Adipose tissue (tissue), 3 donors: ENCODE measurements around the gene C13orf46. TPM values are rescaled to one million over a fixed set of nuclear protein-coding genes. Genes with fewer than 3 reads are reported as not detected.

Source experiments
- H3K27ac ChIP-seq: one replicate; pipeline ENCODE4 v1.5.1; 2013; ENCODE audit warnings: low read depth, low read length
- WGBS, 3 donors: extraction: QIAGEN DNeasy Blood & Tissue Kit; methylation state at CpG; one replicate each; pipeline ENCODE4 v1.1.7; 2013; 5-methylcytosine and 5-hydroxymethylcytosine counted together
- polyA plus RNA-seq, 3 donors: library from polyadenylated mRNA; stranded (reverse); fragments of 200-250 nt; gene quantifications; one replicate each; pipeline ENCODE4 v1.2.3, GENCODE V29; 2013
- donor health status: healthy with polysubstance abuse.
- donor health status: Bipolar disorder and iron deficiency.
- donor health status: healthy.

Gene C13orf46
- polyA plus RNA-seq, 3 donors = 1.0 to 3.3 (median 1.7) TPM

- WGBS, 3 donors = 95 to 98% (median 97%) methylated on average over 5 of the region's 5 CpGs
- H3K27ac ChIP-seq = no peak overlapping the region
Measured at GRCh38 chr13:113965968-113966884, 7.7 kb downstream of the C13orf46 start.

GRCh38 chr13:113965383-113965874 lies 8.4 kb downstream of the C13orf46 start:
- WGBS, 3 donors = 95 to 97% (median 97%) methylated on average over 2 of the region's 2 CpGs
- H3K27ac ChIP-seq = no peak overlapping the region

DNA sequence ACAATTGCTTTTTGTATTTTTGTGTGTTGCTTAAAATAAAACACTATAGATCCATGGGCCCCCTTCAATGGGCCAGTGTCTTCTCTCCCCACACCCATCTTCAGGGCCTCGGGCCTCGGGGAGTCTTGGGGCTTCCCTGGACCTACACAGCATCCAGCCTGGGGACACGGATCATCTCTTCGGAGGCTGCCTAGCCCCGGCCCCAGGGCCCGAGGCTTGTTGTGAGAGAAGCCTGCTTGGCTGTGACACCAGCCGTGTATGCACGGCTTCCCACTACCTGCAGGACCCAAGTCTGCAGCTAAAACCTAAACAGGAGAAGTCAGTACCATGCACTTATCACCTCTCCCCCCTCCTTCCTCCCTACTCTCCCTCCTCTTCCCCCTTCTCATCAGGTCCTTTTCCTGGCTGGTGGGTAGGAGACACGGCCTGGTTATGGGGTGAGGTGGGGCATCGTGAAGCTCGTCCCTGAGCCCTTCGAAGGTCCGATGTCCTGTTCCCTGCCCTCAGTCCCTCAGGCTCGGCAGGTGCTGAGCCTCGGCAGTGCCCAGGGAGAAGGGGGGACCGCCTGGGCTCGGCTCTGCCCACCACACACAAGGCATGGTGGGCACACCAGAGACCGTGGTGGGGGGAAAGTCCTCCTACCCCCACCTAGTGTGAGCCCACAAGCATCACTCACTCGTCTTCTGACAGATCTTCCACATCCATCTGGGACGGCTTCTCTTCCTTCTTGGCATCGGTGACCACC lies 9.5 kb downstream of the C13orf46 start:
- H3K27ac ChIP-seq = no peak overlapping the region
- WGBS, 3 donors = 91 to 92% (median 92%) methylated on average over 21 of the region's 21 CpGs

GRCh38 chr13:113963376-113963775 lies 10.5 kb downstream of the C13orf46 start:
- WGBS, 3 donors = 93 to 99% (median 97%) methylated on average over 16 of the region's 16 CpGs
- H3K27ac ChIP-seq = no peak overlapping the region

GRCh38 chr13:113962975-113963374 lies 10.9 kb downstream of the C13orf46 start:
- H3K27ac ChIP-seq = no peak overlapping the region
- WGBS, 3 donors = 90 to 95% (median 91%) methylated on average over 16 to 17 of the region's 17 CpGs

- WGBS, 3 donors = 80 to 92% (median 84%) methylated on average over 11 of the region's 11 CpGs
- H3K27ac ChIP-seq = no peak overlapping the region
Measured at GRCh38 chr13:113962386-113962785, 11.5 kb downstream of the C13orf46 start.

DNA sequence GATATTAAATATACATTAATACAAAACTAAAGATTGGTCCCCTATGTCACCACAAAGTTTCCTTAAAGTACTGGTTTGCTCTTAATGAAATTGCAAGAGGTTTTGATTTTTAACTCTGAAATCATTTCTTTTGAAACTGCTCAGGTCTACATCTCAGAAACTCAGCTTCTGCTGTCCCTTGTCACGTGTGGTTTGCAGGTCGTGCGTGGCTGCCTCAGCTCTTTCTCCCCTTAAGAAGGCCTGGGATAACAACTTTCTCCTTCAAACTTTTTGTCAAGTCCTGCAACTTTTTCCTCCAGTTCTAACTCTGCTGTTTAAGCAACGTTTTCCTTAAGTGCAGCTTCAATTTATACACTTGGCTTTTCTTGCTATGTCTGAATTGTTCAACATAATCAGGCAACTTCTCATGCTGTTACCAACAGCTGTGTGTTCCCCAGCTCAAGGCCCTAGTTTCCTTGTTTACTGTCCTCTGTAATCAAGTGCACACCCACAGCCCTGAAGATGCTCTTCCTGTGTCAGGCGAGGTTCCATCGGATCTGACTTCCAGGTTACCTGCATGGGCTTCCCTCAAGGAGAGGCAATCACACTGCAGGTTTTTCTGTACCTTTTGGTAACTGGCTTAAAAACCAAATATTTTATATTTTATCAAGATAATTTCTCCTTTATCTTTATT lies 13.5 kb downstream of the C13orf46 start:
- 78 to 87% (median 81%) methylated on average over 6 of the region's 6 CpGs for WGBS, 3 donors
- no peak overlapping the region for H3K27ac ChIP-seq

DNA sequence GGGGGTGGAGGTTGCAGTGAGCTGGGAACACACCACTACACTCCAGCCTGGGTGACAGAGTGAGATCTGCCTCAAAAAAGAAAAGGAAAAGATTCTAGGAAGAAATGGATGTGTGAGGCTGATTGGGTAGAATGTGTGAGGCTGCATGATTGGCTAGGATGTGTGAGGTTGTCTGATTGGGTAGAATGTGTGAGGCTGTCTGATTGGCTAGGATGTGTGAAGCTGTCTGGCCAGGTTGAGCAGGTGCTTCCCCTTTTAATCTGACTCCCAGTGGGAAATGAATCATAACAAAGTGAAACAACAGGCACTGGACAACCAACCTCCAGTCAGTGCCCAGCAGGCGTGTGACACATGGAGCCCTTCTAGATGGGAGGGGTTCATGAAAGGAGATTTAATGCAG lies 14.7 kb downstream of the C13orf46 start:
- H3K27ac ChIP-seq = no peak overlapping the region
- 52 to 79% (median 75%) methylated on average over 1 of the region's 1 CpG for WGBS, 3 donors

DNA sequence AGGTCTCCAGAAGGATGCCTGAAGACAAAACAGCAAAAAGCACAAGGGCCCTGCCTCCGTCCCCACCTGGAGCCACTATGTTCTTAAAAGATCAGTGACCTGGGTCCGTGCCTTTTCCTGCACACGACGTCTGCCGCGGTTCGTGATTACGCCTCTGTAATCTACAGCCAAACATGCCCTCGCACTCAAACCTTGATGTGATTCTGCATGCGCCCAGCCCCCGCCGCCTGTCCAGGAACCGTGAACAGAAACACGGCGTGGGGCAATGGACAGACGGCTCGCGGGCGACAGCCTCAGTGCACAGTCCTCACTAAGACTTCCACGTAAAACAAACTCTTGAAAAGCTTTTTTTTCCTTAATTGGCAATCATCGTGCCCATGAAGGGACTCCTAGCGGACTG lies 15.5 kb downstream of the C13orf46 start:
- H3K27ac ChIP-seq = no peak overlapping the region
- WGBS, 3 donors = 92 to 95% (median 94%) methylated on average over 22 of the region's 22 CpGs

- no peak overlapping the region for H3K27ac ChIP-seq
- 93 to 96% (median 95%) methylated on average over 13 to 14 of the region's 14 CpGs for WGBS, 3 donors
Measured at GRCh38 chr13:113956571-113956970, 17.3 kb downstream of the C13orf46 start.

GRCh38 chr13:113955691-113956090 lies 18.2 kb downstream of the C13orf46 start:
- 93 to 97% (median 94%) methylated on average over 27 of the region's 27 CpGs for WGBS, 3 donors

GRCh38 chr13:113955235-113955634 lies 18.6 kb downstream of the C13orf46 start:
- H3K27ac ChIP-seq = no peak overlapping the region
- WGBS, 3 donors = 93 to 97% (median 97%) methylated on average over 27 to 29 of the region's 29 CpGs

More at GRCh38 chr13:113955691-113956090, 18.2 kb downstream of the C13orf46 start:
- no peak overlapping the region for H3K27ac ChIP-seq

DNA sequence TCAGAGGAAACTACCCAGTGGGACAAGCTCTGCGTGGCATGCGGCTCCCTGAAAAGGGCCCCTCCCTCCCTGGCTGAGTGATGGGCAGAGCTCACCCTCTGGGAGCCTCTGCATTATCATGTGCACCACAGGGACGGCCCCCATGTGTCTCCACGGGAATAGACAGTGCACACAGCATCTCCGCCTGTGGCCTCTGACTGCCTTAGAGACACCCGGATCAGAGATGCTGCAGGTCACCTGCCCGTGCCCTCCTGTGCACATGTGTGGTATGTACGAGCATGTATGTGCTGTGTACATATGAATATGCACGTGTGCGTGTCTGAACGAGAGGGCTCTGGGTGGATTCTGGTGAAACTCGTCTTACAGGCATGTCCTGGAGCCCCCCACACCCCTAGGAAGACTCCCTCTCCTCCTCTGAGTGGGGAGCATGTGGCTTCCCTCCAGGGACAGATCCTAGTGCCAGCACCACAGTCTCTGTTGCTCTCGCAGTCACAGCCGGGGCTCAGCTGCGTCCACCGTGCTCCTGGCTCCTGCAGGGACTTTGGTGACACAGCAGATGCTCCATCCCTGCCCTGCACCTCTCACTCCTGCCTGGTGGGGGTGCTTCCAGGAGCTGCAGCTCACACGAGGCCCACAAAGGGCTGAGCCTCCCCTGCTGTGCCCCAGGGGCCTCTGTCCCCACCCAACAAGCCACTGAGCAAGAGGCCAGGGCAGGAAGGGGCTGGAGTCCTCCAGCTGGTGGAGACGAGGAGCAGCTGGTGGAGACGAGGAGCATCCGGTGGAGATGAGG lies 19.6 kb downstream of the C13orf46 start:
- WGBS, 3 donors = 79 to 86% (median 85%) methylated on average over 20 of the region's 20 CpGs
- H3K27ac ChIP-seq = no peak overlapping the region

DNA sequence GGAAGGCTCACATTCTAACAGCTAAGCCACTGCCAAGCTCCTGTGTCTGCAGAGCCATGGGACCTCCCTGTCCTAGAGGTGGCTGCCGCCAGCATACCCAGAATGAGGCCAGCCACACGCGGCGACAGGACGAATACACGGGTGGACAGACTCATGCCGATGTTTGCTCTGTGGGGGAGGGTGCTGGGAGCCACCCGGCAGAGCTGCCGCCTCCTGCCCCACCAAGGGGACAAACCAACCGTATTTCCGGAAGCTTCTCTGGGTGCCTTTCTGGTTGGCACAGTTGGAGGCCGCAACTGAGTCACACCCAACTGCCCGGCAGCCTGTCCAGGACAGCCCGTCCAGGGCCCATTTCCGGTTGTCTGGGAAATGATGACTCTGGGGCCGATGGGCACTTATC lies 20.3 kb downstream of the C13orf46 start:
- H3K27ac ChIP-seq = no peak overlapping the region
- 90 to 94% (median 90%) methylated on average over 16 of the region's 16 CpGs for WGBS, 3 donors

GRCh38 chr13:113952983-113953520 lies 20.8 kb downstream of the C13orf46 start:
- 87 to 93% (median 92%) methylated on average over 18 of the region's 18 CpGs for WGBS, 3 donors
- no peak overlapping the region for H3K27ac ChIP-seq

DNA sequence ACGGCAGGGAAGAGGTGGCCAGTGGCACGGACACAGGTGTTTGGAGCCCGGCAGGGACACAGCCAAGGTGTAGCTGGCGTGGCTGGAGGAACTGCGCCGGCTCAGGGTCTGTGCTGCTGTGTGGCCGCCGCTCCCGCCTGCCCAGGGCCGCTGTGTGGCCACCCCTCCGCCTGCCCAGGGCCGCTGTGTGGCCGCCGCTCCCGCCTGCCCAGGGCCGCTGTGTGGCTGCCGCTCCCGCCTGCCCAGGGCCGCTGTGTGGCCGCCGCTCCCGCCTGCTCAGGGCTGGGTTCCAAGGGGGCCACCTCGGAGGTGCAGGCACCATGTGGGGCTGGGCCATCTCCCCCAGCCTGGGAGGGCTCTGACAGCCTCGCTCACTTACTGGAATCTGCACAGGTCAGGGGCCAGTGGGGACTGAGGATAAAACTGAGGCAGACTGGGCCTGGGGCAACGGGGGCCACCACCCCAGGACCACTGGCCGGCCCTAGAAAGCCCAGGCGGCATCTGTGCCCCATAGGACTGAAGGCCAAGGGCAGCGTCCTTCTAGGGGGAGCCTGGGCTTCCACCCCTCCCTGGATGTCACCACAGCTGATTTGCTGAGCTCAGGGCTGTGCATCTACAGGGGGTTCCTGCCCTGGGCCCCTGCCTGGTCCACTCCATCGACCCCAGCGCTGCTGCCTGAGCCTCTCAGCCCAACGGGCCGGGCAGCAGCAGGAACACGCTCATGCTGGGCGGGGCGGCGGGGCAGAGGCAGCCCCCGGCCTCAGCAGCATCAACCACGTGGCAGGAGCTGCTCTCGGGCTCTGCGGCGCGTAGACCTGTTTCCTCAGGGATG lies 21.5 kb downstream of the C13orf46 start:
- H3K27ac ChIP-seq = no peak overlapping the region
- WGBS, 3 donors = 91 to 93% (median 93%) methylated on average over 31 to 42 of the region's 42 CpGs
